ENCODE data around the gene UBA1. TPM values are rescaled to one million over a fixed set of nuclear protein-coding genes. Genes with fewer than 3 reads are reported as not detected.

UBA1 gene
- total RNA-seq, 4 donors from 2014 or later, result 125 to 218 (median 147) TPM

- intact Hi-C loops (cut with DNase I), result no loop called here
Measured at GRCh38 chrX:47215291-47215900, 21.8 kb downstream of the UBA1 start.

GRCh38 chrX:47216393-47216925, 22.8 kb downstream of the UBA1 start:
- intact Hi-C loops (cut with DNase I), result no loop called here
- DNase-seq (ENCODE audit: extremely low spot score), result no peak

More at GRCh38 chrX:47215291-47215900, 21.8 kb downstream of the UBA1 start:
- Histone ChIP-seq H3K27me3 (no peaks in the 10 kb centered on the region), H3K4me3 (no peak overlapping the region), H3K27ac (replicated peaks in 1 of 4) (peak overlapping the region in 1 of 4 donors; percentile 96), H3K4me1 (peaks cover 22 to 31% (median 24%) of the 10 kb centered on the region in 4 donors), H3K9me3 (no peaks in the 10 kb centered on the region), H3K36me3 (peaks cover 23 to 63% (median 60%) of the 10 kb centered on the region in 4 donors)
- WGBS, result 87% methylated on average over 12 of the region's 12 CpGs
- TF ChIP-seq CTCF (IDR thresholded peaks at IDR 0.05), result no peak
- TF ChIP-seq POLR2AphosphoS5 (IDR thresholded peaks at IDR 0.05), result no peak
- no peak for TF ChIP-seq POLR2A (IDR thresholded peaks at IDR 0.05; ENCODE audit: low read depth)
- no peak for TF ChIP-seq EP300 (IDR thresholded peaks at IDR 0.05)
- no peak for DNase-seq (ENCODE audit: extremely low spot score)

GRCh38 chrX:47217121-47217851, 23.7 kb downstream of the UBA1 start:
- WGBS, result 18% methylated on average over 22 of the region's 22 CpGs
- no peaks in the 10 kb centered on the region for H3K27me3 ChIP-seq
- H3K36me3 ChIP-seq, result peaks cover 11 to 44% (median 41%) of the 10 kb centered on the region in 4 donors
- H3K27ac ChIP-seq (replicated peaks in 1 of 4), result peak overlapping the region; percentile 81 to 97 (median 89)
- no peaks in the 10 kb centered on the region for H3K9me3 ChIP-seq
- intact Hi-C loops (cut with DNase I), result no loop called here
- peaks cover 24 to 45% (median 33%) of the 10 kb centered on the region in 4 donors for H3K4me1 ChIP-seq
- TF ChIP-seq EP300 (IDR thresholded peaks at IDR 0.05) (no peak), POLR2AphosphoS5 (IDR thresholded peaks at IDR 0.05) (peak; percentile 75 to 79)
- DNase-seq (ENCODE audit: extremely low spot score), result no peak
- peak overlapping the region; percentile 34 to 90 (median 56) for H3K4me3 ChIP-seq

More at GRCh38 chrX:47216393-47216925, 22.8 kb downstream of the UBA1 start:
- H3K27ac ChIP-seq (replicated peaks in 1 of 4), result peak overlapping the region; percentile 81 to 97 (median 89)
- H3K4me3 ChIP-seq, result no peak overlapping the region
- no peaks in the 10 kb centered on the region for H3K9me3 ChIP-seq
- TF ChIP-seq POLR2AphosphoS5 (IDR thresholded peaks at IDR 0.05) (no peak), EP300 (IDR thresholded peaks at IDR 0.05) (no peak), POLR2A (IDR thresholded peaks at IDR 0.05; ENCODE audit: low read depth) (no peak), CTCF (IDR thresholded peaks at IDR 0.05) (no peak)
- no peaks in the 10 kb centered on the region for H3K27me3 ChIP-seq
- H3K4me1 ChIP-seq, result peaks cover 24 to 40% (median 30%) of the 10 kb centered on the region in 4 donors
- 84% methylated on average over 8 of the region's 8 CpGs for WGBS
- peaks cover 18 to 53% (median 49%) of the 10 kb centered on the region in 4 donors for H3K36me3 ChIP-seq

- Histone ChIP-seq H3K27me3 (no peaks in the 10 kb centered on the region), H3K4me1 (peaks cover 24 to 45% (median 33%) of the 10 kb centered on the region in 4 donors), H3K9me3 (no peaks in the 10 kb centered on the region), H3K4me3 (peak overlapping the region; percentile 73 to 90 (median 81)), H3K27ac (replicated peaks in 1 of 4) (peak overlapping the region; percentile 96 to 97 (median 96)), H3K36me3 (peaks cover 5 to 39% (median 35%) of the 10 kb centered on the region in 4 donors)
- TF ChIP-seq POLR2AphosphoS5 (IDR thresholded peaks at IDR 0.05) (peak in 1 of 2 donors; percentile 57), CTCF (IDR thresholded peaks at IDR 0.05) (no peak), POLR2A (IDR thresholded peaks at IDR 0.05; ENCODE audit: low read depth) (no peak)
- intact Hi-C loops (cut with DNase I), result no loop called here
- peak; percentile 98 for DNase-seq (ENCODE audit: extremely low spot score)
- 7% methylated on average over 31 of the region's 31 CpGs for WGBS
Measured at GRCh38 chrX:47217852-47218279, 24.2 kb downstream of the UBA1 start.

All from esophagus muscularis mucosa (tissue), 4 donors.